Nephron progenitor cell (in vitro differentiated cells): ENCODE data around the gene KRT15.

Experiments used
- DNase-seq: peaks from one replicate; pipeline ENCODE4 v3.0.0; 2021
- H3K27ac Mint-ChIP-seq: 2 replicates; pipeline ENCODE4 v1.8.0; 2021; ENCODE audit warnings: mild to moderate bottlenecking, moderate library complexity, mixed read lengths
- H3K27me3 Mint-ChIP-seq: 2 replicates; pipeline ENCODE4 v1.8.0; 2021; ENCODE audit warnings: mild to moderate bottlenecking, low read depth, mixed read lengths; ENCODE audit not compliant: poor library complexity
- H3K36me3 Mint-ChIP-seq: 2 replicates; pipeline ENCODE4 v1.8.0; 2021; ENCODE audit warnings: low read depth, mixed read lengths
- H3K4me1 Mint-ChIP-seq: 2 replicates; pipeline ENCODE4 v1.8.0; 2021; ENCODE audit warnings: mixed read lengths
- H3K4me3 Mint-ChIP-seq: 2 replicates; pipeline ENCODE4 v1.8.0; 2021; ENCODE audit warnings: mild to moderate bottlenecking, moderate library complexity, mixed read lengths
- H3K9me3 Mint-ChIP-seq: 2 replicates; pipeline ENCODE4 v1.8.0; 2021; ENCODE audit warnings: mild to moderate bottlenecking, moderate library complexity, mixed read lengths
- TF ChIP-seq, protein P1 (sequence below): fragments of 200-600 bp; sonication (generic); IDR thresholded peaks from 2 replicates; pipeline ENCODE4 v1.5.0; 2021; ENCODE audit warnings: antibody characterized with exemption

The KRT15 gene

DNA sequence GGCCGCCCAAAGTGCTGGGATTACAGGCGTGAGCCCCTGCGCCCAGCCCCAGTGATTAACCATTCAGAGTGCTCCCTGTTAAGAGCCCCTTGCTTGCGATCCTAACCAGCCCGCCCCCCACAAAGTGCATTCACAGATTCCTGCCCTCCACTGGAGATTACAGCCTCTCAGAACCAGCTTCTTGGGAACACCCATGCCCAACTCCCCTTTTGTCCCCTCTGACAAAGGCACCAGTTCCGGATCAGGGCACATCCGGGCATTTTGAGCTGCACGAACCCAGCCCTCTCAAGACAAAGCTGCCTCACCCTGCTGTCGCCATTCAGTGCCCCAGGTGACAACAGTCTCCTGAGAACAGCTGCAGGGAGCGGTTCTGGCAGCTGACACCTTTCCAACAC lies 10.3 kb upstream of the KRT15 start:
- peak overlapping the region; percentile 85 for H3K4me3 Mint-ChIP-seq
- no peaks in the 10 kb centered on the region for H3K9me3 Mint-ChIP-seq
- peaks cover 21% of the 10 kb centered on the region for H3K27me3 Mint-ChIP-seq
- H3K4me1 Mint-ChIP-seq, result peaks cover 49% of the 10 kb centered on the region
- peaks cover 19% of the 10 kb centered on the region for H3K36me3 Mint-ChIP-seq
- no peak overlapping the region for H3K27ac Mint-ChIP-seq
- DNase-seq, result no peak
- TF ChIP-seq, protein P1, sequence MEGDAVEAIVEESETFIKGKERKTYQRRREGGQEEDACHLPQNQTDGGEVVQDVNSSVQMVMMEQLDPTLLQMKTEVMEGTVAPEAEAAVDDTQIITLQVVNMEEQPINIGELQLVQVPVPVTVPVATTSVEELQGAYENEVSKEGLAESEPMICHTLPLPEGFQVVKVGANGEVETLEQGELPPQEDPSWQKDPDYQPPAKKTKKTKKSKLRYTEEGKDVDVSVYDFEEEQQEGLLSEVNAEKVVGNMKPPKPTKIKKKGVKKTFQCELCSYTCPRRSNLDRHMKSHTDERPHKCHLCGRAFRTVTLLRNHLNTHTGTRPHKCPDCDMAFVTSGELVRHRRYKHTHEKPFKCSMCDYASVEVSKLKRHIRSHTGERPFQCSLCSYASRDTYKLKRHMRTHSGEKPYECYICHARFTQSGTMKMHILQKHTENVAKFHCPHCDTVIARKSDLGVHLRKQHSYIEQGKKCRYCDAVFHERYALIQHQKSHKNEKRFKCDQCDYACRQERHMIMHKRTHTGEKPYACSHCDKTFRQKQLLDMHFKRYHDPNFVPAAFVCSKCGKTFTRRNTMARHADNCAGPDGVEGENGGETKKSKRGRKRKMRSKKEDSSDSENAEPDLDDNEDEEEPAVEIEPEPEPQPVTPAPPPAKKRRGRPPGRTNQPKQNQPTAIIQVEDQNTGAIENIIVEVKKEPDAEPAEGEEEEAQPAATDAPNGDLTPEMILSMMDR, result no peak

DNA sequence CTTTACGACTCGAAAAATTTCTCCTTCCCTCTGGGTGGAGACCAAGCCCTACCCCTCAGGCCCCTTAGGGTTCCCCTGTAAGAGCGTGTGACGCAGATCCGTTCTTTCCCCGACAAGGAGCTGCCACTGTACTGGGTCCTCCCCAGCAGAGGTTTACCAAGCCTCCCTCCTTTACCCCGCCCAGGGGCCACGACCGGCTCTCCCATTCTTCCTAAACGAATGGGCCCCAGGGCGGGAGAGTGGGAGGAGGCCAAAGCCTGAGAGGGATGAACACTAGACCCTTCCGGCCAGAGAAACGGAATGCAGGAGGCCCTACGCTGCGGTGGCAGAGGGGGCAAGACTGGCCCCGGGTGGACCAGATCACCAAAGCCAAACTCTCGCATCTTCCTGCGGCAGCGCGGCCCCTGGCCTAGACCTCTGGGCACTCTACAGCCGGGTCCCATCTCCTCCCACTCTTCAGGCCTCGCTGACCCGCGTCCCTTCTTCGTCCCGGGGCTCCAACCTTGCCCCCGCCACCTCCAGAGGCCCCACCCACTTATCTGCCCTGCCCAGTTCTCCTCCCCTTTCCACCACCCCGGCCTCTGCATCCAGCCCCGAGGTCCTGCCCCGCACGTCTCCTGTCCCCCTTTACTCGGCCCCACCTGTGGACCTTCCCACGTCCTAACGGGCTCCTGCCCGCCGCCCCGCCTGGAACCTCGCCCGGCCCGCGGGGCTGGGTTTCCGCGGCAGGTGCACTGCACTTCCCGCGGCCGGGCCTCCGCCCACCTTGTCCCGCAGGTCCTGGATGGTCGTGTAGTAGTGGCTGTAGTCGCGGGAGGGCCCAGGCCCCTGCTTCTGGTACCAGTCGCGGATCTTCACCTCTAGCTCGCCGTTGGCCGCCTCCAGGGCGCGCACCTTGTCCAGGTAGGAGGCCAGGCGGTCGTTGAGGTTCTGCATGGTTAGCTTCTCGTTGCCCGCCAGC lies 8.7 kb upstream of the KRT15 start:
- TF ChIP-seq, protein P1, result no peak
- H3K4me1 Mint-ChIP-seq, result peaks cover 60% of the 10 kb centered on the region
- H3K27ac Mint-ChIP-seq, result no peak overlapping the region
- peak; percentile 55 for DNase-seq
- peaks cover 21% of the 10 kb centered on the region for H3K27me3 Mint-ChIP-seq
- peaks cover 19% of the 10 kb centered on the region for H3K36me3 Mint-ChIP-seq
- no peaks in the 10 kb centered on the region for H3K9me3 Mint-ChIP-seq
- H3K4me3 Mint-ChIP-seq, result peak overlapping the region; percentile 85

DNA sequence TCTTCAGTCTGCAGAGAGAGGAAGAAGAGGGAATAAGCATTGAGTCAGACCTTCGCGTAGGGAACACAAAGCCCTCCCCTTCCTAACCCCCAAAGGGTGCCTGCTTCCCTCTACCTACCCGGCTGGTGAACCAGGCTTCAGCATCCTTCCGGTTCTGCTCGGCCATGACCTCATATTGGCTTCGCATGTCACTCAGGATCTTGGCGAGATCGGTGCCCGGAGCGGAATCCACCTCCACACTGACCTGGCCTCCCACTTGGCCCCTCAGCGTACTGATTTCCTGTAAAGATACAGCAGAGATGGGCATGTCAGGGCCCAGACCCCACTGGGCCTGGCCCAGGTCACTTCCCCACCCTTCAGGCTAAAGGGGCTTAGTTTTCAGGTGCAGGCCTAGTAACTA lies 5.6 kb upstream of the KRT15 start:
- H3K4me3 Mint-ChIP-seq, result no peak overlapping the region
- peaks cover 19% of the 10 kb centered on the region for H3K36me3 Mint-ChIP-seq

DNA sequence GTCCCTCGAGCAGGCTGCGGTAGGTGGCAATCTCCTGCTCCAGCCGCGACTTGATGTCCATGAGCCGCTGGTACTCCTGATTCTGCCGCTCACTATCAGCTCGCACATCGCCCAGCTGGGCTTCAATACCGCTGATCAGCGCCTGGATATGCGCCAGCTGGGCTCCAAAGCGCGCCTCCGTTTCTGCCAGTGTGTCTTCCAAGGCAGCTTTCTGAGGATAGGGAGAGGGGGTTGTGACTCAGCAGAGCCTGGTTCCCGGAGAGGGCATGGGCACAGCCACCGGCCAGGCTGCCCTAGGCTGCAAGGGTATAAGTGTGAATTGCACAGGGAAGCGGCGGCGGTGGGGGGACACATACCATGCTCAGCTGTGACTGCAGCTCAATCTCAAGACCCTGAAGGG lies 5.1 kb upstream of the KRT15 start:
- no peak overlapping the region for H3K4me3 Mint-ChIP-seq
- H3K27me3 Mint-ChIP-seq, result peaks cover 21% of the 10 kb centered on the region
- peaks cover 63% of the 10 kb centered on the region for H3K4me1 Mint-ChIP-seq
- TF ChIP-seq, protein P1, result no peak
- DNase-seq, result no peak
- H3K27ac Mint-ChIP-seq, result peak overlapping the region; percentile 83
- H3K9me3 Mint-ChIP-seq, result no peaks in the 10 kb centered on the region
- peaks cover 19% of the 10 kb centered on the region for H3K36me3 Mint-ChIP-seq

More for the DNA sequence above, 5.6 kb upstream of the KRT15 start:
- H3K4me1 Mint-ChIP-seq, result peaks cover 64% of the 10 kb centered on the region
- TF ChIP-seq, protein P1, result no peak
- DNase-seq, result no peak
- no peaks in the 10 kb centered on the region for H3K9me3 Mint-ChIP-seq
- peak overlapping the region; percentile 83 for H3K27ac Mint-ChIP-seq
- peaks cover 22% of the 10 kb centered on the region for H3K27me3 Mint-ChIP-seq

DNA sequence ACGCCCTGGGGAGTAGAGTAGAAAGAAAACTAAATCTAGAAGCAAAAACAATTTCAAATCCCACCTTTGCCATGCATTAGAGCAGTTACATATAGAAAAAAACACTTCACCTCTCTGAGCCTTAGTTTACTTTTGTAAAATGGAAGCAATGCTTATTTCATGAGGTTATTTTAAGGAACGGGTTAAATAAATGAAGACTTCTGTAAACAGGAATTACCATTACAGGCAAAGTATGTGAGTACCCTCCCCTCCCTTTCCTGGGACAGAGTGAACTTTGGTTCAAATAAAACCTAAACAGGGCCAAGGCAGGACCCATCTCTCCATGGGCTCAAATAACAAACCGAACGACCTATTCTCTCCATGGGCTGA lies 4.5 kb upstream of the KRT15 start:
- Mint-ChIP-seq H3K4me1 (peaks cover 58% of the 10 kb centered on the region), H3K27ac (no peak overlapping the region), H3K4me3 (no peak overlapping the region), H3K9me3 (no peaks in the 10 kb centered on the region), H3K36me3 (peaks cover 19% of the 10 kb centered on the region), H3K27me3 (peaks cover 15% of the 10 kb centered on the region)
- TF ChIP-seq, protein P1, result no peak
- DNase-seq, result no peak
